K562 (cell line): ENCODE results near the gene DDIT3.

Experiments used
- ERF ChIP-seq: fragments of 450-650 bp; formaldehyde crosslinking; IDR thresholded peaks from 2 replicates; pipeline ENCODE4 v1.4.0; 2020; ENCODE audit warnings: mild to moderate bottlenecking, mixed read lengths
- MTA3 ChIP-seq: fragments of 450-650 bp; formaldehyde crosslinking; IDR thresholded peaks from 2 replicates; pipeline ENCODE4 v1.6.1; 2017; ENCODE audit warnings: mild to moderate bottlenecking, borderline replicate concordance
- PCBP1 ChIP-seq: fragments of 200-400 bp; formaldehyde crosslinking; IDR thresholded peaks from 2 replicates; pipeline ENCODE4 v1.6.1; 2018; ENCODE audit warnings: mild to moderate bottlenecking, low read depth, low read length; ENCODE audit not compliant: poor library complexity, severe bottlenecking

GRCh38 chr12:57498571-57498970 is 21.7 kb downstream of the DDIT3 start:
- no peak for TF ChIP-seq ERF
- TF ChIP-seq PCBP1, result no peak
- no peak for TF ChIP-seq MTA3
